Measurements from ENCODE around the gene FBLN5.

DNA sequence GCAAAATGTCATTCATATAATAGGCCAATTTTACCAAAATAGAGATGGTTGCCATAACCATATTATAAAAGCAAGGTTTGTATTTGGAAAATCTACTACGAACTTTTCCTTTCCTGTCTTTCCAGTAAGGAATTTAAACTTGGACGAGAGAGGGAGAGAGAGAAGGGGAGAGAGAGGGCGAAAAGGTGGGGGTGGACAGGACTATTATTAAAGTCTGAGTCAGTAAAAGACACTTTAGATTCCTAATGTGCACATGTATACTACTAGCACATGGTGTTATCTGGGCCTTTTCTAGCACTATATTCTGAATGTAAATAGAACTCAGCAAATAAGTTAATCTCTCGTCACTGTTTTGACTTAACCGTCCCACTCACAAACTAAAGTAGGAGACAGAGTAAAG lies 30.4 kb upstream of the FBLN5 start:
- no peak for TF ChIP-seq EZH2phosphoT487 (IDR thresholded peaks at IDR 0.05; ENCODE audit: borderline replicate concordance)
- TF ChIP-seq RAD21 (IDR thresholded peaks at IDR 0.05; ENCODE audit: low read depth): no peak
- TF ChIP-seq, protein P1, sequence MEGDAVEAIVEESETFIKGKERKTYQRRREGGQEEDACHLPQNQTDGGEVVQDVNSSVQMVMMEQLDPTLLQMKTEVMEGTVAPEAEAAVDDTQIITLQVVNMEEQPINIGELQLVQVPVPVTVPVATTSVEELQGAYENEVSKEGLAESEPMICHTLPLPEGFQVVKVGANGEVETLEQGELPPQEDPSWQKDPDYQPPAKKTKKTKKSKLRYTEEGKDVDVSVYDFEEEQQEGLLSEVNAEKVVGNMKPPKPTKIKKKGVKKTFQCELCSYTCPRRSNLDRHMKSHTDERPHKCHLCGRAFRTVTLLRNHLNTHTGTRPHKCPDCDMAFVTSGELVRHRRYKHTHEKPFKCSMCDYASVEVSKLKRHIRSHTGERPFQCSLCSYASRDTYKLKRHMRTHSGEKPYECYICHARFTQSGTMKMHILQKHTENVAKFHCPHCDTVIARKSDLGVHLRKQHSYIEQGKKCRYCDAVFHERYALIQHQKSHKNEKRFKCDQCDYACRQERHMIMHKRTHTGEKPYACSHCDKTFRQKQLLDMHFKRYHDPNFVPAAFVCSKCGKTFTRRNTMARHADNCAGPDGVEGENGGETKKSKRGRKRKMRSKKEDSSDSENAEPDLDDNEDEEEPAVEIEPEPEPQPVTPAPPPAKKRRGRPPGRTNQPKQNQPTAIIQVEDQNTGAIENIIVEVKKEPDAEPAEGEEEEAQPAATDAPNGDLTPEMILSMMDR (IDR thresholded peaks at IDR 0.05 in 2 of 3, conservative IDR thresholded peaks at IDR 0.05 in 1 of 3; ENCODE audit: borderline replicate concordance in 1 of 3, insufficient read depth in 1 of 3, low read depth in 2 of 3, low read length in 2 of 3): no peak
- TF ChIP-seq, protein P2, sequence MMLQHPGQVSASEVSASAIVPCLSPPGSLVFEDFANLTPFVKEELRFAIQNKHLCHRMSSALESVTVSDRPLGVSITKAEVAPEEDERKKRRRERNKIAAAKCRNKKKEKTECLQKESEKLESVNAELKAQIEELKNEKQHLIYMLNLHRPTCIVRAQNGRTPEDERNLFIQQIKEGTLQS (IDR thresholded peaks at IDR 0.05): no peak
- no peak for TF ChIP-seq POLR2A (IDR thresholded peaks at IDR 0.05; ENCODE audit: borderline replicate concordance, extremely low read depth, insufficient read depth, insufficient read length)
- TF ChIP-seq, protein P3, sequence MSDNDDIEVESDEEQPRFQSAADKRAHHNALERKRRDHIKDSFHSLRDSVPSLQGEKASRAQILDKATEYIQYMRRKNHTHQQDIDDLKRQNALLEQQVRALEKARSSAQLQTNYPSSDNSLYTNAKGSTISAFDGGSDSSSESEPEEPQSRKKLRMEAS (IDR thresholded peaks at IDR 0.05): no peak
- TF ChIP-seq POLR2AphosphoS5 (IDR thresholded peaks at IDR 0.05; ENCODE audit: low read depth, low read length): no peak
- TF ChIP-seq, protein P4, sequence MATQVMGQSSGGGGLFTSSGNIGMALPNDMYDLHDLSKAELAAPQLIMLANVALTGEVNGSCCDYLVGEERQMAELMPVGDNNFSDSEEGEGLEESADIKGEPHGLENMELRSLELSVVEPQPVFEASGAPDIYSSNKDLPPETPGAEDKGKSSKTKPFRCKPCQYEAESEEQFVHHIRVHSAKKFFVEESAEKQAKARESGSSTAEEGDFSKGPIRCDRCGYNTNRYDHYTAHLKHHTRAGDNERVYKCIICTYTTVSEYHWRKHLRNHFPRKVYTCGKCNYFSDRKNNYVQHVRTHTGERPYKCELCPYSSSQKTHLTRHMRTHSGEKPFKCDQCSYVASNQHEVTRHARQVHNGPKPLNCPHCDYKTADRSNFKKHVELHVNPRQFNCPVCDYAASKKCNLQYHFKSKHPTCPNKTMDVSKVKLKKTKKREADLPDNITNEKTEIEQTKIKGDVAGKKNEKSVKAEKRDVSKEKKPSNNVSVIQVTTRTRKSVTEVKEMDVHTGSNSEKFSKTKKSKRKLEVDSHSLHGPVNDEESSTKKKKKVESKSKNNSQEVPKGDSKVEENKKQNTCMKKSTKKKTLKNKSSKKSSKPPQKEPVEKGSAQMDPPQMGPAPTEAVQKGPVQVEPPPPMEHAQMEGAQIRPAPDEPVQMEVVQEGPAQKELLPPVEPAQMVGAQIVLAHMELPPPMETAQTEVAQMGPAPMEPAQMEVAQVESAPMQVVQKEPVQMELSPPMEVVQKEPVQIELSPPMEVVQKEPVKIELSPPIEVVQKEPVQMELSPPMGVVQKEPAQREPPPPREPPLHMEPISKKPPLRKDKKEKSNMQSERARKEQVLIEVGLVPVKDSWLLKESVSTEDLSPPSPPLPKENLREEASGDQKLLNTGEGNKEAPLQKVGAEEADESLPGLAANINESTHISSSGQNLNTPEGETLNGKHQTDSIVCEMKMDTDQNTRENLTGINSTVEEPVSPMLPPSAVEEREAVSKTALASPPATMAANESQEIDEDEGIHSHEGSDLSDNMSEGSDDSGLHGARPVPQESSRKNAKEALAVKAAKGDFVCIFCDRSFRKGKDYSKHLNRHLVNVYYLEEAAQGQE (IDR thresholded peaks at IDR 0.05; ENCODE audit: low read depth): no peak
- no peak for TF ChIP-seq CBX3 (IDR thresholded peaks at IDR 0.05; ENCODE audit: low read depth)
- TF ChIP-seq CEBPB (IDR thresholded peaks at IDR 0.05; ENCODE audit: low read depth): no peak
- TF ChIP-seq SP1 (IDR thresholded peaks at IDR 0.05; ENCODE audit: low read depth): no peak
- TF ChIP-seq, protein P5, sequence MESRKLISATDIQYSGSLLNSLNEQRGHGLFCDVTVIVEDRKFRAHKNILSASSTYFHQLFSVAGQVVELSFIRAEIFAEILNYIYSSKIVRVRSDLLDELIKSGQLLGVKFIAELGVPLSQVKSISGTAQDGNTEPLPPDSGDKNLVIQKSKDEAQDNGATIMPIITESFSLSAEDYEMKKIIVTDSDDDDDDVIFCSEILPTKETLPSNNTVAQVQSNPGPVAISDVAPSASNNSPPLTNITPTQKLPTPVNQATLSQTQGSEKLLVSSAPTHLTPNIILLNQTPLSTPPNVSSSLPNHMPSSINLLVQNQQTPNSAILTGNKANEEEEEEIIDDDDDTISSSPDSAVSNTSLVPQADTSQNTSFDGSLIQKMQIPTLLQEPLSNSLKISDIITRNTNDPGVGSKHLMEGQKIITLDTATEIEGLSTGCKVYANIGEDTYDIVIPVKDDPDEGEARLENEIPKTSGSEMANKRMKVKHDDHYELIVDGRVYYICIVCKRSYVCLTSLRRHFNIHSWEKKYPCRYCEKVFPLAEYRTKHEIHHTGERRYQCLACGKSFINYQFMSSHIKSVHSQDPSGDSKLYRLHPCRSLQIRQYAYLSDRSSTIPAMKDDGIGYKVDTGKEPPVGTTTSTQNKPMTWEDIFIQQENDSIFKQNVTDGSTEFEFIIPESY (IDR thresholded peaks at IDR 0.05; ENCODE audit: extremely low read depth, insufficient replicate concordance, low read length): no peak
